NCI-H2029 treated with DMSO at 0.1 percent for 48 hours (cell line): ENCODE data around the gene TEX2.
A peak's percentile ranks its signal among the peaks of the same experiment; 100 is the strongest.

Experiments
- DNase-seq: peaks from one replicate; lab custom pipeline; 2025; lab: John Stamatoyannopoulos, UW

The TEX2 gene

GRCh38 chr17:64113006-64113405 is 150.1 kb downstream of the TEX2 start:
- no peak for DNase-seq

GRCh38 chr17:64111831-64112230 is 151.2 kb downstream of the TEX2 start:
- no peak for DNase-seq

- no peak for DNase-seq
Measured at GRCh38 chr17:64110379-64111152, 152.5 kb downstream of the TEX2 start.

GRCh38 chr17:64109400-64109799 is 153.7 kb downstream of the TEX2 start:
- DNase-seq = no peak

GRCh38 chr17:64107500-64108236 is 155.4 kb downstream of the TEX2 start:
- DNase-seq = peak; percentile 83

GRCh38 chr17:64106918-64107317 is 156.1 kb downstream of the TEX2 start:
- DNase-seq = no peak

GRCh38 chr17:64103391-64104364 is 159.4 kb downstream of the TEX2 start:
- DNase-seq = no peak

- DNase-seq = no peak
Measured at GRCh38 chr17:64102627-64103390, 160.3 kb downstream of the TEX2 start.

GRCh38 chr17:64099543-64099942 is 163.5 kb downstream of the TEX2 start:
- no peak for DNase-seq
